ENCODE data around the gene ZNF396.
A peak's percentile ranks its signal among the peaks of the same experiment; 100 is the strongest.

ZNF396 gene

DNA sequence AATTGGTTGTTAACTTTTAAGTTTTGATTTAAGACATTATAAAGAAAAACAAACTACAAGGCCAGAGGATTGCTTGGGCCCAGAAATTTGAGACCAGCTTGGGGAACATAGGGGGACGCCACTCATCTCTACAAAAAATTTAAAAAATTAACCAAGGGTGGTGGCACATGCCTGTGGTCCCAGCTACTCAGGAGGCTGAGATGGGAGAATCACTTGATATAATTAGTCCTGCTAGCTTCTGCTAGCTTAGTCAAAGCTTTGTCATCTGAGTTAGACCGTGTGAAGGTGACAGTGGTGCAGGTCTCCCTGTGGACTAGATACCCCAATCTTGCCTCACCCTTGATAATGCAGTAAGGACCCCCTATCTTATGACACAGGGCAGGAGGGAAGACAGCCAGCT, 6.0 kb upstream of the ZNF396 start:
- DNase-seq, result no peak

DNA sequence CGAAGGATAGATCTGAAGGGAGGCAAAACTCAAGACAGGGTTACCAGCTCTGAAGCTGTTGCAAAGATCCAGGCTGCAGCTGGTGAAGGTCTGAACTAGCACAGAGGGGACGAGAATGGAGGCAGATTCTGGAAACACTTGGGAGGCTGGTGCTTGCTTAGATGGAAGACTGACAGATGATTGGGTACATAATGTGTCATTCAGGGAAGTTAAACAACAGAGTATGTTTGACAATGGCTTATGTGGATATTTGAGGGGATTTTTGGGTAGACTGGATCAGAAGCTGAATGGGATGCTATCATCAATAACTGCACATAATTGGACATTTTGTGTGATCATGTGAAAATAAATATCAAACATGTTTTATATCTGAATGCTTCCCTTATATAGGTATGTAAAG, 2.3 kb upstream of the ZNF396 start:
- DNase-seq, result no peak

DNA sequence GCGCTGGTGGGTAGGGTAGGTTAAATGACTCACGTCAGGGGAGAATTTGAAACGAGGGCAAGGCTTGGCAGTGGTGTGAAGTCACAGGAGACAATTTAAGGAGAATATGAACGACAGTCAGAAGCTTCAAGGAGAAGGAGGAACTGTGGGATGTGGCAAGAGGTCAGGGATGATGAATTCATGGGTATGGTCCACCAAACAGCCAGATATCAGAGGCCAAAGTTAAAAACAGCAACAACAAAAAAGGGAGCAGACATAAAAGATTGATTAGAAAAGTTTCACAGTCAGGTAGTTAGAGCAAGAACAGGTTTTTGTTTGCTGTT, 1.4 kb upstream of the ZNF396 start:
- DNase-seq, result no peak

DNA sequence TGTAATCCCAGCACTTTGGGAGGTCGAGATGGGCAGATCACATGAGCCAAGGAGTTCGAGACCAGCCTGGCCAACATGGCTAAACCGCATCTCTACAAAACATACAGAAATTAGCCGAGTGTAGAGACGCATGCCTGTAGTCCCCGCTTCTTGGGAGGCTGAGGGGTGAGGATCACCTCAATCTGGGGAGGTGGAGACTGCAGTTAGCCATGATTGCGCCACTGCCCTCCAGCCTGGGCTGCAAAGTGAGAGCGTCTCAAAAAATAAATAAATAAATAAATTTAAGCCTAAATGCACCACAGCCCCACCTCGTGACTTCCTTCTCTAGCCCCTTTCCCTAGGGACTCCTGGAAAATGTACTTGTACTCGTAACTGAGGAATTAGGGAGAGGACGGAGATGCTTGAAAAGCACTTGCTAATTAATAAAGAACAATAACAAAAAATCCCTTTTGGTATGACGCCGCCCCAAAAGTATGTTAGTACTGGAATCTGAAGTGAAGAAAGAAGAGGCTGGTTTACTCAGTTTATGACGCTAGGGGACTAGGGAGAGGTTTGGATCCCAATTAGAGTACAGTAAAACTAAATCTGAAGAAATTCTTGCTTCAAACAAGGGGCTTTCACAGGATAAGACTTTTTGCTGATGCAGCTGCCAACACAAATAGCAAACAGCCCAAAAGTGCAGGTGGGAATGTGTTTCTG, 887 bp upstream of the ZNF396 start:
- DNase-seq, result no peak

DNA sequence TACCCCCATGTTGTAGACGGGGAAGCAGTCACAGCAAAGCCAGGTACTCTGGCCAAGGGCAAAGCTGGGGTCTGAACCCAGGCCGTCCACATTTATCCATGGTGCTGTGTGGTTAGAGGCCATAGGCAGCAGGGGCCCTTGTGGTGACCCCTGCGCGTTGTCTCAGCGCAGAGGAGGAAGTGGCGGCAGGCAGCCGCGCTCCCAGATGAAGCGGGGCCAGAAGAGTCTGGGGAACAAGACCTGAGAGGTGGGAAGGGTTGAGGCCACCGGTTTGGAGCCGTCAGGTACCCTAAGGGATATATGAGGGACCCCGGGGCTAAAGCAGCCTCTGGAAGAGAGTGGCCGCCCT, 770 bp downstream of the ZNF396 start:
- DNase-seq, result peak in 11 of 51 donors; percentile 4 to 26 (median 11)

DNA sequence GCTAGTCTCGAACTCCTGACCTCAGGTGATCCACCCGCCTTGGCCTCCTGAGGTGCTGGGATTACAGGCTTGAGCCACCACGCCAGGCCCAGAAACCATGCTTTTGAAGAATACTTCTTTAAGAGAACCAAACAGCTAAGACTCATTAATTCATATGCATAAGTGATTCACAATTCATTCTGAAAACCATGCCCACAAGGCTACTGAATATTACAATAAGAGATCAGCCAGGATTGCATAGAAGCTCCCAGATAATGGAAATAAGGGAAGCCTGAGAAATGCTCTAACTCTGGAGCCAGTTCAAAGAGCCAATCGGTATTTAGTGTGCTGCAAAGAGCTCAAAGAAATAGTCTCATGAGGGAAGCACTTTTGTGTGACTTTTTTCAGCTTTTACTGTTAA, 2.4 kb downstream of the ZNF396 start:
- no peak for DNase-seq

DNA sequence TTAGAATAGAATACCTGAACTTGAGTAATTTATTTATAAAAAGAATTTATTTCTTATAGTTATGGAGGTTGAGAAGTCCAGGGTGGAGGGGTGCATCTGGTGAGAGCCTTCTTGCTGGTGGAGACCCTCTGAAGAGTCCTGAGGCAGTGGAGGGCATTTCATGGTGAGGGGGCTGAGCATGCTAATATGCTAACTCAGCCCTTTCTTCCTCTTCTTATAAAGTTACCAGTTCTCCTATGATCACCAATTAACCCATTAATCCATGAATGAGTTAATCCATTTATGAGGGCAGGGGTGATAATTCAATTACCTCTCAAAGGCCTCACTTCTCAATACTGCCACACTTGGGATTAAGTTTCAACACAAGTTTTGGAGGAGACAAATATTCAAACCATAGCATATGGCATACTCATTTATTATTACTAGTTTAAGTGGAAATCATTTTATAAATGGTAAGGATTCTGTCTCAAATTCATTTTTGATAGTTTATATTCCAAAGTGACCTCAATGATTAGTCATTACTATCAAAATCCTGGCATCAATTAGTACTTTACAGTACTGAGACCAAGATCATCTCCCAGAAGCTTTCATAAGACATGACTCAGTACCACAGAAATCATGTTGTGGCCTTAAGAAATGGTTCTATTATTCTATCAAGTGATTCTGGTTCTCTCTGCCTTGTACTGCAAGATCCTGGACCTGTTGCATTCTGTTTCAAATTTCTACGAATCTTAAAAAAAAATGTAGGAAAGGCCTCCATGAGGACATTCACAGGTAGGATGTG, 5.5 kb downstream of the ZNF396 start:
- DNase-seq, result no peak

DNA sequence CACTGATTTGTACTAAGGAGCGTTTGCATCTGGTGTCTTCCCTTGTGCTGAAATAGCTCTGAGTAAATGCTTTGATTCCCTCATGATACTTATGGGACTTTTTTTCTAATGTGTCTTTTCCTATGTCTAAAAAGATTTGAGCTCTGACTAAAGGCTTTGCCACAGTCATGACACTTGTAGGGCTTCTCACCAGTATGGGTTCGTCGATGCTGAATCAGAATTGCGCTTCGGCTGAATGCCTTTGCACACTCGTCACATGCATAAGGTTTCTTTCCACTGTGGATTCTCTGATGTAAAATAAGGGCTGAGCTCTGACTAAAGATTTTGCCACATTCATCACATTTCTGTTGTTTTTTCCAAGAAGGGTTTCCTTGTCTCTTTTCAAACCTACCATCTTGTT, 8.0 kb downstream of the ZNF396 start:
- no peak for DNase-seq

DNA sequence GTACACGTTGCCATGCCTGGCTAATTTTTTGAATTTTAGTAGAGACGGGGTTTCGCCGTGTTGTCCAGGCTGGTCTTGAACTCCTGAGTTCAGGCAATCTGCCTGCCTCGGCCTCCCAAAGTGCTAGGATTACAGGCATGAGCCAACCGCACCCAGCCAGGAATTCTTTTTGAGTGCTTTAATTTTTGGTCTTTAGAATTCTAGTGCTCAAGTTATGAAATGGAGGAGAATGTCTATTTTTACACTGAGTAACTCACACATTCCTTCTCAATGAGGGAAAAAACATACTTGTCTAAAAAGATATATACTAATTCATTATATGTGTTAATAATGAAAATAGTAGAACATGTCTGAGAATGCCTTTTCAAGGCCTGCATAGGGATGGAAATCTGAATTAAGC, 8.5 kb downstream of the ZNF396 start:
- no peak for DNase-seq

DNA sequence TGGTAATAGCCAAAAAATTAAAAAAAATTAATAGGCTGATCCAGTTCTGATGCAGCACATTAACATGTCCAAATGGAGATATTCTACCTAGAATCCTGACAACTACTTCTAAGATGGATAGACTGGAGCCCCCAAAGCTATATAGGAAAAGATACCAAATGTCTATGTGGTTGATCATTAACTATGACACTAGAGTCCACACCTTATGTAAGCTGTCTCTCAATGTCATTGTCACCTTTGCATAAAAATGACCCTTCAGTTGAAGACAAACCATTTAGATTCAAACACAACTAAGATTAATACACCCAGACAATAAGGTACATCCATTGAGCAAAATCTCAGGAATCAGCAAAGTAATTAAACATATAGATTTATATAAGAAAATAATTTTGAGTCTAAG, 14.6 kb downstream of the ZNF396 start:
- no peak for DNase-seq

DNA sequence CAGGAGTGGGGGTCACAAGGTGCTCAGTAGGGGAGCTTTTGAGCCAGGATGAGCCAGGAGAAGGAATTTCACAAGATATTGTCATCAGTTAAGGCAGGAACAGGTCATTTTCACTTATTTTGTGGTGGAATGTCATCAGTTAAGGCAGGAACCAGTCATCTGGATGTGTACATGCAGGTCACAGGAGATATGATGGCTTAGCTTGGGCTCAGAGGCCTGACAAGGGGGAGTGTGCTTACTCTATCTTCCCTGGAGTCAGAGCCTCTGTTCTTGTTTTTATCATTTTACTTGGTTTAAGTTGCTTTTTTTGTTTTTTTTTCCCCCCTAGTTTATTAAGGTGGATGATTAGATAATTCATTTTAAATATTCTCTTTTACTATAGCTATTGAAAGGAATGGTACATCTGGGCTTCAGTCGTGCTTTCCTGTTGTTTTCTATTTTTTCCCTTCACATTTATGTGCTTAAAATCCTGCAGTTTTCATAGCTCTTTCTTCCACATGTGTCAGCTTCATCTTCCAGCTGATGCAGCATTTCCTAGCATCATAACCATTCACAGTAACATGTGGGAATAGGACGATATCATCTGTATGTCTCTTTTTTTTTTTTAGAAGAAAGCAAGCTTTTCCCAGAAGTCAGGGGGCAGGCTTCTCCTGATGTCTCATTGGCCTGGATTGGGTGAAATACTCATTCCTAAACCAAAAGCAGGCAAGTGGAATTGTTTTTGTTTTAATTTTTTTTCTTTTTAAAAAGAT, 15.4 kb downstream of the ZNF396 start:
- DNase-seq, result no peak

DNA sequence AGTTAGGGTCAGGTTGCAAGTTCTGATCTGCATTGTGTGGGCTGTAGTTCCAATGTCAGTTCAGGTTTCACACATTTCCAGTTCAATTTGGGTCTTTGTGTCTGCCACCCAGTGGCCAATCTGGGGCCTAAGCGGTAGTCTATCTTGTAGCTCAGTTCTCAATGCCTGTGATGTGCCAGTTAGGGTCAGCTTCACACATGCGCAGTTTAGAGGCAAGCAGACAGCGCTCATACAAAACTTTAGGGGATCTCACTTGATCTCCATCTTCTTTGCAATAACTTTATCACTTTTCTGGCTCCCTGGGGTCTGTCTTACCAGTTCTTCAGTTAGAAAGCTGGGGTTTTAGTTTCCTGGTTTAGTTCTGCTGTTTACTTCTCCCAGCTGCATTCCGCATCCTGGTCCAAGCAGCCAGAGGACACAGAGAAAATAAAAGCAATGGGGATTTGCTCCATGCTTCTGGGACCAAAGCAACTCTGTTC, 22.0 kb downstream of the ZNF396 start:
- DNase-seq, result peak in 49 of 51 donors; percentile 2 to 91 (median 68)

DNA sequence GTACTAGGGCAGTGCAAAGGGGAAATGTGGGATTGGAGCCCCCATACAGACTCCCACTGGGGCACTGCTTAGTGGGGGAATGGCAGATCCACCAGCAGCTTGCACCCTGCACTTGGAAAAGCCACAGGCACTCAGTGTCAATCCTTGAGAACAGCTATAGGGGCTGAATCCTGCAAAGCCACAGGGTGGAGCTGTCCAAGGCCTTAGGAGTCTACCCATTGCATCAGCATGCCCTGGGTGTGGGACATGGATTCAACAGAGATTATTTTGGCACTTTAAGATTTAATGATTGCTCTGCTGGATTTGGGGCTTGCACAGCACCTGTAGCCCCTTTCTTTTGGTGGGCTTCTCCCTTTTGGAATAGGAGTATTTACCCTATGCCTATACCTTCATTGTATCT, 24.4 kb downstream of the ZNF396 start:
- DNase-seq, result no peak

DNA sequence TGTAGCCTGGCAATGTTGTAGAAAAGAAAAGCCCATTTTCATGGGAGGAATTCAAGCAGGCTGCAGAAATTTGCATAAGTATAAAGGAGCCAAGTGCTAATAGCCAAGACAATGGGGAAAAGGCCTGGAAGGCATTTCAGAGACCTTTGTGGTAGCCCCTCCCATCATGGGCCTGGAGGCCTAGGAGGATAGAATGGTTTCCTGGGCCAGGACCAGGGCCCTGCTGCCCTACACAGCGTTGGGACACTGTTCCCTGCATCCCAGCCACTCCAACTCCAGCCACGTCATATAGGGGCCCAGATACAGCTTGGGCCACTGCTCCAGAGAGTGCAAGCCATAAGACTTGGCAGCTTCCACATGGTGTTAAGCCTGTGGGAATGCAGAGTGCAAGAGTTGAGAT, 24.9 kb downstream of the ZNF396 start:
- no peak for DNase-seq

DNA sequence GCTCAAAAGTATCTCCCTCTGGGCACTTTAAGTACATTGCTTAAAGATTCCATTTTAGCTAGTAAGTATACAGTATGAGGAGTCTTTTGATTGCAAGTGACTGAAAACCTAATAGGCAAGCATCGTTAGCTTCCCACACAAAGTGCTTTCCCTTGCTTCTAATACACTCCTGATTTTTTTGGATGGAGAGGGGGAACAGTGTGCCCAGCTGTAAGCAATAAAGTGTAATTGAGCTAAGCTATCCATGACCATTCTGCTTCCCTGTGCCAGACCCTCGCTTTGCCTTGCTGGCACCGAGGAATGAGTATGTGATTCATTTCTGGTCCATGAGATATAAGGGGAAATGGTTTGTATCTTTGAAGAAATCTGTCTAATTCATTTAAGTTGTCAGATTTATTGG, 29.1 kb downstream of the ZNF396 start:
- no peak for DNase-seq

DNA sequence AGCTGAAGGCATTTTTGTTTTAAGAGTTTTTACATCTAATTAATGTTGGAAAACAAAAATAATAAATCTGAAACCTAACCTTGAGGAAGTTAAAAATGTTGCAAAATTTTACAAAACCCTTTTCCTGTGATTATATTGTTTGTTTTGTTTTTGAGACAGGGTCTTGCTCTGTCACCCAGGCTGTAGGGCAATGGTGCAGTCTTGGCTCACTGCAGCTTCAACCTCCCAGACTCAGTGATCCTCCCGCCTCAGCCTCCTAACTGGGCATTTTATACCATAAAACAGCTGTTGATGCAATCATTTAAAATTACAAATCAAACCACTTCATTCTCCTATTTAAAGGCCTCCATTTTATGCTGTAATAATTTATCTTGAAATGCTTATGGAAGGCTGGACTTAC, 31.2 kb downstream of the ZNF396 start:
- DNase-seq, result peak in 1 of 51 donors; percentile 0

DNA sequence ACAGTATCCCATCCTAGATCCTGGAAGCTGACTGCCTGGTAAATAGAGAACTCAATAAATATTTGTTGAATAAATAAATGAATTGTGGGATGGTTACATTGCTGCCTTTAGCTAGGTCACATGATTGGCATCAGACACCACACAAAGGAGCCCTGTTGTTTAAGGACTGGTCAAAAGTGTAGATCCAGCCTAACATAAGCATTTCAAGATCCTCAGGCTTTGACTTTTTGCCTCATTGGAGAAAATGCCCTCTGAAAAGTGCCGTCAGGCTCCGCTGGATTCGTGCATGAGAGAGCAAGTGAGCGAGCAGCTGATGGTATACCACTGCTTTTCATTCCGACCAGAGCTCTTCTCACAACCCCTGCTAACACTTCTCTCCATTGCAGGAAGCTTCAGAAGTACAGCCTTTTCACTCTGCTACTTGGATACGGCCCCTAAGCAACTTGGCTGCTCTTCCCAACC, 31.6 kb downstream of the ZNF396 start:
- DNase-seq, result peak in 44 of 51 donors; percentile 1 to 79 (median 24)

DNA sequence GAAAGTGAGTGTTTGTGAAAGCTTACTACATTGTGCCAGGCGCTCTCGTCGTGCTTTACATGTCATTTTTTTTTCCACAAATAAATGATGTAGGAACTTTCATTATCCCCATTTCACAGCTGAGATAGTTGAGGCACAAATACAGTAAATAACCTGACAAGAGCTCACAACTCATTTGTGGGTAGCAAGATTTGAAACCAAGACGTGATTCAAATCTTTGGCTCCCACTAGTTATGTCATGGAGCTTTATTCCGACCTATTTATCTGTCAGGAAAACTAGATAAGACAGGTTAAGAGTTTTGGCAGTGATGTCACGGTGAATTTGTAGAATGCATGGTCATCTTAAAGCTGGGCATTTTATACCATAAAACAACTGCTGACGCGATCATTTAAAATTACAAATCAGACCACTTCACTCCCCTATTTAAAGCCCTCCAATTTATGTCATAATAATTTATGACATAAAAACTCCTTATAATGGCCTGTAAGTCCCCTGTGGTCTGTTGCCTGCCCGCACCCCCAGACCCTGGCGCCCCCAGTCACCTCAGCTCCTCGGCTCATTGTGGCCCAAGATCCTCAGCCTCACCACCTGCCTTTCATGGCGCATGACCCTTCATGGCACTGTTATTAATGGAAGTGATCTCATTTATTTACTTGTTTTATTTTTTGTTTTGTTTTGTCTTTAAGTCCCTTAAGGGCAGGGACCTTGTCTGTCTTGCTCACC, 32.2 kb downstream of the ZNF396 start:
- peak in 20 of 51 donors; percentile 1 to 65 (median 16) for DNase-seq

DNA sequence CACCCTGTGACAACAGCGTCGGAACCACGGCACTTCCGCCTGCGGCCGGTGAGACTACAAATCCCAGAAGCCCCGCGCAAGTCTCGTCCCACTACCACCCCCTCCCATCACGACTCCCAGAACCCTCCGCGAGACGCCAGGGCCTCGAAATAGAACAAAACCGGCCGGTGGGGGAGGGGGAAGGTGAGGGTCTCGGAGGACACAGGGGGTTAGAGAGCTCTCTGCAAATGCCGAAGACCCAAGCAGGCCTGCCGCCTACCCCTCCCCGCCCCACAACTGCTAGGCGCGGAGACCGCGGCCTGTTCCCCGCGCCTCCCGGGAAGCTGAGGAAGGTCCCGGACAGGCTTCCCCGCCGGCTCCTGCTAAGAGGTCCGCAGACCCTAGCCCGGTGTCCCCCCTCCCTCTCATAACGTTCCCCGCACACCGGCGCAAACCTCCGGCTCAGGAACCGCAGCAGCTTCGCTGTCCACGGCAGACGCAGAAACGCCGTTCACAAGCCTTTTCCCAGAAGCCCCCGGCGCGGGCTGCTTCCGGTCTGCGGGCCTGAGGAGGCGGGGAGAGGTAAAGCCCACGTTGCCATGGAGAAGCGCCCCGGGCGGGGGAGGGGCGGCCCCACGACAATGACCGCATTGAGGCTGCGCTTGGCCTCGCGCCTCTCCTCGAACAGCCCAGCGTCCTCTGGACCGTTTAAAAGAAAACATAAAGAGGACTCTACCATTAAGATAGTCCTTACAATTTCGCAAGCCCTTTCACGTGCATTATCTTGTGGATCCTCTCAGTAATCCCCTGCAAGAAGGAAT, 33.0 kb downstream of the ZNF396 start, which contains the start of gene ZNF24:
TSS of gene ZNF24 (minus strand) at position 485 of the 800 bp plus-strand sequence. CDS start 3,770 bp downstream, outside the sequence.
- peak; percentile 77 to 98 (median 94) for DNase-seq

DNA sequence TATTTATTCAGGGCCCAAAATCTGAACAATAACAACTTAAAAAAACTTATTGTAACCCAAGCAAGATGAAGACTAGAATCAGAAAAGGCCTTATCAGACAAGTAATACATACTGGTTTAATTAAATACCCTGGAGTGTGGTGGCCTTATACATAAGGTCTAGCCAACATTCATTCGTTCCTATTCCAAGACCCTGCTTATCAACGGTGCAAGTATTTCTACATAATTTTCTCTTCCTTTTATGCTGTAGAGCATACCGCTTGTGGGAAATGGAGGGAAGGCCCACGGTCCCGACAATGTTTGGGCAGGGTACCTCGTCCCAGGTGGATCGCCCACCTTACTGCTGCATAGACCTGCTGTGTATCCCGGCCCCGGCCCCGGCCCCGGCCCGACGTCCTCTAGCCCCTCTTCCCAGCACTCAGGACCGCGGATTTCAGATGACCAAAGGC, 33.6 kb downstream of the ZNF396 start:
- no peak for DNase-seq

DNA sequence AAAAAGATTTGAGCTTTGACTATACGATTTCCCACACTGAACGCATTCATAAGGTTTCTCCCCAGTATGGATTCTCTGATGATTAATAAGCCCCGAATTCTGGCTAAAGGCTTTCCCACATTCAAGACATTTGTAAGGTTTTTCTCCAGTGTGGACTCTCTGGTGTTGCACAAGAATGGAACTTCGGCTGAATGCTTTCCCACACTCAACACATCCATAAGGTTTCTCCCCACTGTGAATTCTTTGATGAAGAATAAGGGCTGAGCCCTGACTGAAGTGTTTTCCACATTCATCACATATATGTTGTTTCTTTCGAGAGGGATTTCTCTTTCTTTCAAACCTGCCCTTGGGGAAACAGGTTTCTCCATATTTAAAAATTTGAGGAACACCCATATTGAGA, 39.9 kb downstream of the ZNF396 start:
- DNase-seq, result no peak
